GM19452 (cell line): ENCODE data around the gene BABAM2.

ENCODE experiments used
- ATAC-seq: cut with Tn5 transposase; IDR thresholded peaks from one replicate; pipeline ENCODE4 v1.9.1; 2021; ENCODE audit not compliant: unreplicated experiment

Gene BABAM2

DNA sequence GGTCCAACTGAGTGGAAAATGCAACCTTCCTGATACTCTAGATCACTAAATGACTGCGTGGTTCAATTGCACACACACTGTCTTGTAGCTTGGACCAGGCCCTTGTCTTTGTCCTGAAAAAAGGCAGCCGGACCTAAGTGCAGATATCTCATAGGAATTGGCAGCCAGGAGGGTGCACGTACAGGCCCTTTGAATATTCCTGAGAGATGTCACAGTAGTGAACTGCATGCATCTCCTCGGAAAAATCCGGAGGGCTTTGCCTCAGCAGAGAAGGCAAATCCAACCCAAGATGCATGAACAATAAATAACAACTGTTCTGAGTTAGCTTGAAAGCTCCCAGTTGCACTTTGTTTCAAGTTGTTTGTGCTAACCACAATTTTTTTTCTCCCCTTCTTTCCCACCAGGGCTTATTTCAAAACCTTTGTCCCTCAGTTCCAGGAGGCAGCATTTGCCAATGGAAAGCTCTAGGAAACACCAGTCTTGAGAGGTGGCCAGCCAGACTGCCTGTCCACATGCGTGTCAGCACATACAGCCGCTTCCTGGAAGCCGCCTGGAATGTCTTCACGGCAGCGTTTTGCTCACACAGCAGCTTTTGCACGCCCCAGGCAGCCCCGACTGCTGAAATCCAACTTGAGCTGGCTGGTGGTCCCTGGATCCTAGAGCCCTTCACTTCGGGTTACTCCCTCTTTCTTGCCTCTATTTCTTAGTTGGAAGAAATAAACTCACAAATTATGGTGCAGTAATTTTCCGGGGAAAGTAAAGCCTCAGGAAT is 447.7 kb downstream of the BABAM2 start:
- no peak for ATAC-seq

DNA sequence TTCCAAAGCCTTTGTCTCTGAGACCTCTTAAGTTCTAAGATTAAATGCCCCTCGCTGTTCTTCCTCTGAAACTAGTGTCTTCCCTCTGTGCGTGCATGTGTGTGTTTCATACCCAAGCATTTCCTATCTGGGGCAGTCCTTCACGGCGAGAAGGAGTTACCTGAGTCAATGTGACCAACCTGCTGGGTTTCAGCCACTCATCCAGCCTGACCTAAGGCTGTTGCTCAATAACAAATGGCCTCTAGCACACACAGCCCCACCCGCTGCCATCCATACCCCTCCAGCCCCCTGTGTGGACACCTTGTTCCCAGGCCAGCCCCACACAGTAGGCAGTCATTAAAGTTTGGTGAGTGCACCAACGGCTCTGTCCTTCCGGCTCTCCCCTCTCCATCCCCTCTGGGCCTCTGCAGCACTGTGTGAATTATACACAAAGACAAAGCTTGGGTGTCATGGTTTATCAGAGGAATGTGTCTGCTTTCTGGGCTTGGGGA is 448.3 kb downstream of the BABAM2 start:
- ATAC-seq = no peak

DNA sequence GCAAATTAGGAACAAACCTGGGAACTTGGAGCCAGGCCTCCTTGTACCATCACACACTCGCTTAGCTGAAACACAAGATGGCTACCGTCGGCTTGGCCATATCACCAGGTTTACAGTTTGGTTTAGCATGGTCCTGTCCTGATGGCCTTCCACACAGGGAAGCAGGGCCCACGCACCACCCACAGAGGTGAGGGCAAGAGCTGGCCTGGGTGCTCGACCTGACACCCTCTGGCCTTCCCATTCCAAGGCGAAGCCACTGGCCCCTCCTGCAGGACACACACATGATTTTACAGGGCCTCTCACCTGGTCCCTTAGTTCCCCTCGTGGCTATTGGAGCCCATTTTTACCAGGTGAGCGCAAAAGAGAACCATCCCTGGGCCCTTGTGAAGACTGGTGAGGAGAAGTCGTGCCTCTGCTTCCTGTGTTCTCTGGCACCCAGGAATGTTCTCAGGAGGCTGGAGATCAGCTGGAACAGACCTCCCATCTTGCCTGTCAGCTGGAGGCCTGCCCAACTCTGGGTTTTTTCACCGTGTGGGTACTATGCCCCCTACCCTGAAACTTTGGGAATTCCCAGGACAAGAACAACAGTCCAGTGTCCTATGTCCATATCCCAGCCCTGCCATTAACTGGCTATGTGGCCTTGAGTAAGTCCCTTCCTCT is 449.1 kb downstream of the BABAM2 start:
- no peak for ATAC-seq

DNA sequence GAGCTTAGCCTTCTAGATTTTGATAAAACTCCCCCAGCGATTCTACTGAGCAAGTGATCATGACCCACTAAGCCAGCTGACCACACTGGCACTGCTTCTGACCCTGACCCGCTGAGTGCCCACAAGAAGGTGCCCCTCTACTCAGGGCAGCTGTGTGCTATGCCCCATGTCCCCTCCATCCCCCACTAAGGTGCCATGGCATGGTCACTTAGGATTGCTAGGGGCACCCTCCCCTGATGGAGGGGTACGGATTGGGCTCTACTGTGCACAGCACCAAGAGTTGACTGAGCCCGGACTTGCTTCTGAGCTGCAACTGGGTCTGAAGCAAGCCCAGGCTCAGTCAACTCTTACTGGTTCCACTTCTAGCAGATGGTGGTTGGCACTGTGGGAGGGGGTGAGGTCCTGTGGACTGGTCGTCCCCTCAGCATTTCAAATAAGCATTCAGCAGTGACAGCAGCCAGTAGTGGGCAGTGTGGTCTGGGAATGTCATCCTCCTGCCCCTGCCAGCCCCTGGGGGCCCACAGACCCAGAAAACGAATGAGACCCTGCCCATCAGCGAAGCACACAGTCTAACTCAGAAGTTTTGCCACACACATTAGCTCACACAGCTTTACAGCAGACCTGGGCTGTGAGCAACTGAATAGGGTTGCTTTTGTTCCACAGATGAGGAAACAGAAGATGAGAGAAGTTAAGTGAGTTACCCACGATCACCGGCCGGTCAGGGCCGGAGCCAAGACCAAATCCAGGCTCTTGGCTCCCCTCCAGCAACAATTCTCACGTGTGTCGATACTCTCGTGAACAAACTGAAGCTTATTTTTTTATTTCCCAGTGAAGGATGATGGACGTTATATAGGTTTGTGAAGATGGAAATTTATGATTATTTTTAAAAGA is 450.0 kb downstream of the BABAM2 start:
- no peak for ATAC-seq

DNA sequence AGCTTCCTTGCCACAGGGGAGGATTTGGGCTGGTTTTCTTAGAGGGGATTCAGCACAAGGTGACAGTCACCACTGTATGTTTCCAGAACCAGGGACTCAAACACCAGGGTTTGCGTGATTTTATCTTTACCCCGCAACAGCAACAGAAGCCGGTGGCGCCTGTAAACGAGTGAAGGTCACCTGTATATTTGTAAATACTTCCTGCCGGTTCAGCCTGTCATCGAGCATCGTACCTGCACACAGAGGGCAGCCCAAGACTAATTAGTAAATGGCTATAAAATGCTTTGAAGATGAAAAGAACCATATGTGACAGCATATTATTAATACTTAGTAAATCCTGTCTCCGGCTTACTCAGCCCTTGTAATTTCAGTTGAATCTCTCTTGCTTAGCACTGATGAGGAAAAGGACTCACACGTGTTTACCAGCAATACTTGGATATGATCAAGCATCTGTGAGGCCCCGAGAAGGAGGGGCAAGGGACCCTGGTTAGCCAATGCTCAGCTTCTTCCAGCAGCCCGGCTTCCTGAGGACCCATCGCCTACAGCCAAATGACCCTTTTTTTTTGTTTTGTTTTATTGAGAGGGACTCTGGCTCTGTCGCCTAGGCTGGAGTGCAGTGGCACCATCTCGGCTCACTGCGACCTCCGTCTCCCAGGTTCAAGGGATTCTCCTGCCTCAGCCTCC is 450.8 kb downstream of the BABAM2 start:
- ATAC-seq = no peak

DNA sequence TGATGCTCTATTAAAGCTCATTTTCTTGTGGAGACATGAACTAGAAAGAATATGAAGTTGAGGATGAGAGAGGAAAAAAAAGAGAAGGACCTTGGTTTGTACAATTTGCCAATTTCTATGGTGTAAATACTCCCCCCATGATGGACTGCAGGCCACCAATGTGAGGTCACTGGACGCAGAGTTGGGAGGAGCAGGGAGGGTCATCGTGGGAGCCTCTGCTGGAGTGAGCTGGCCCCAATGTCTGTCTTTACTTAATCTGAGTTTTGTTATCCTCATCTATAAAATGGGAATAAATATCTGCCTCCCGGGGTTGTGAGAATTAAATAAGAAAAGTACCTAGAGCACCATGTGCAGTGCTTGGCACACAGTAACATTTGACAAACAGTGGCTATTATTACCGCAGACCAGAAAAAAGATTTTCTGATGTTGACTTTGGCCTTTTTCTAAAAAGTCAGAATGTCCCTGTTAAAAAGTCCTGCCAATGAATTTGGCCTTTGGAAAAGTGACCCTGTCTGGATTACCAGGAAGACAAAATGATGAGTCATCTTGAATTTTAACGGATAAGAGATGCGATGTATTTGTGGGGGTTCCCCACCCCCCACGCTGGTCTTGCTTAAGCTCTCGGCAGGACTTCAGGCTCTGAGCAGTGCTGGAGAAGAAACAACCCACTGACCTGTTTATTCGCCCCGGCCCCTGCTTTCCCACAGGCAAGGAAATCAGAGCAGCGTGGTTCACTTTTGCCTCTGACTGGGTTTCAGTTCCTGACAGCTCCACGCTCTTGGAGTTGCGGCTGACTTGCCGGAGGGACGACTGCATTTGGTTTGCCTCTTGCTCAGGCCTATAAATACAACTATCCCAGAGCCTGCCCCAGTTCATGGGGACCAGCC is 451.8 kb downstream of the BABAM2 start:
- no peak for ATAC-seq

DNA sequence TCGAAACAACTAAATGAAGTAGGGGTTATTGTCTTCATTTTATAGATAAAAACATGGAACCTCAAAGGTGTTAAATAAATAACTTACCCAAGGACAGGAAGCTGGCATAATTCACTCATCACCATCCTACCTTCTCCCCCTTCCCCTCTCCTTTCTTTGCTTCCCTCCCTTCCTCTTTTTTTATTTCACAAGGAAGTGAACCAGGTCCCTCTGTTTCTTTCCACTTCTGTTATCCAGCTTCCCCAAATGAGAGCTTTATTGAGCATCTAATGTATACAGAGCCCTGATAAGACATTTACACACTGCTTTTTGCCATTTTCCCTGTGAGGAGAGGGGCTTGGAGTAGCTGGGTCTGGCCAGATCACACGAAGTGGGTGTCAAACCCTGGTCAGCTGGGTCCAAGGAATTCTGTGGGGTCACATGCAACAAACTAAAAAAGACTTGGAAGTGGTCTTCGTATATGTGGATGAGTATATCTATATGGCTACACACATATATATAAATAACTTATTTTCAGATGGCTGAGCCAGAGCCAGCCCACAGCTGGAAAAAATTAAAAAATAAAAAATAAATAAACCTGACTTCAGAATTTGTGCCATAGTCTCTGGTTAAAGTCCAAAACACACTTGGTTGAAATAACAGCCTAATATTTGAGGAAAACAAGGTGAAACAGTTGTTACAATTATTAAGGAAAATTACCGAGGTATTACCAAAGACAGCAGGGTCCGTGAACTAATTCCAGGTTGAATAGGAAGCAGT is 452.8 kb downstream of the BABAM2 start:
- no peak for ATAC-seq

DNA sequence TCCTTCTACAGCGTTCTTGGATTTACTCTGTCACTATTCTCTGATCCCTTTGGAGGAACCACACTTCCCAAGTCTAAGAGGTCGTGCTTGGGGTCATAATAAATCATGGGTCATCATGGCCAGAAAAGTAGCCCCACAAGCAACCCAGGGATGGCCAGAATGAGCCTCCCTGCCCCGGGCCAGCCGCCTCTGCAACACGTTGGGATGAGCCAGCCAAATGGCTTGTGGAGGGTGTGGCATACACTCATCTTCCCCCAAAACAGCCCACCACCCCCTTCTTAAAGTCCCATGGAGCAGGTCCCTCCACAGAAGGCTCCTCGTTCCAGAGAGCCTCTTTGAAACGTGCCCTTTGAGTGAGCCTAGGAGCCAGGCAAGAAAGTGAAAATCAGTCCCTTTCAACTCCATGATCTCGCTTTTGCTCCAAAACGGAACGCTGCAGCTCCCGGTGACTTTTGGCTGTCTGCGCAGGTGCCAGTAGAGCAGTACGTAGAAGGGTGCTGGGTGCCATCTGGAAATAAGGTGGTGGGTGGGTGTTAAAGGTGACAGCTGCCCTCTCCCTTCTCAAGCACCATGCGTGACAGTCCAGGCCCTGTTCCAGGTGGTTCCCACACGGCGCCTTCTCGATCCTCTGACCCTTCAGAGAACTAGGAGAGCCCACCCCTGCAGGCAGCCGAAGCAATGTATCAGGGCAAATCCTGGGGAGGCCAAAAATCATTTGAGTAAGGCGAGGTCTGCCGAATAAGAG is 453.6 kb downstream of the BABAM2 start:
- no peak for ATAC-seq

DNA sequence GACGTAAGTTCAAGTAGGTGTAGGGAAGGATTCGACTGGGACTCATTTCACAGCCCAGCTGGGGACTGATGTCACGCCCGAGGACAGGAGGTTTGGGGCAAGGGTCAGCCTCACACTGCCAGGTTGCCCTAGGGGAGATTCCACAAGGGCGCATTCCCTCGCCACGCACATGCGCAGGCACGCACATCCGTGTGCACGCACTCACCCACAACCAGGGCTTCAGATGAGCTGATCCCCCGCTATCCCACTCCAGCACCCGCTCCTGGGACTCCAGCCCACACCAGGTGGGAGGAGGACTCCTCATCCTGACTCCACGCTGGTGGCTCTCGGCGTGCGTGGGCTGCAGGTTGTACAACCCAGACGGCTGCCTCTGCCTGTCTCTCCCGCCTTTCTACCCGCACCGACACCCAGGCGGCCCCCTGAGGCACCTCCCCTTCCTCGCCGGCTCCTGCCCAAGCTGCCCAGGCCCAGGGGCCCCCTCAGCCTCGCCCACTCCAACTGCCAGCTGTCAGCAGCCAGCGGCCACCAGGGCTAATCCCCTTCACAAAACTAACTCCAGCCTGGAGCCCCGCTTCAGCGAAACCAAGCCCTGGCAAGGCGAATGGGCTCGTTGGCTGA is 454.3 kb downstream of the BABAM2 start:
- ATAC-seq = no peak

DNA sequence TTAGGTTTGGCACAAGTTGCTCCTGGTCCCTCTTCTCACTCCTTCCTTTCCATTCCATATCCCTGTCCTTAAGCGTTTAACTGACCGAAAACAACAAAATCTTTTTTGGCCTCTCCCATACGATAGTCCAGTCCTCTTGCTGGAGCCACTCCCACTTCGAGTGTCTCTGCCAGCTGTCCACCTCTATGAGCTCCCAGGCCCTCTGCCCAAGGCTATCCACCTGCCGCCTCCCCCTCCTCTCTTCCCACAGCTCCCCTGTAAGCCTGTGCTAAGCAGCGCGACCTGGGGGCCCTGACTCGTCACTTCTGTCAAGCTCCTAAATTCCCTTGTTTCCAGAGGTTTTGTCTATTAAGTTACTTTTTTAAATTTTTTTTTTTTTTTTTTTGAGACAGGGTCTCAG is 455.1 kb downstream of the BABAM2 start:
- ATAC-seq = no peak

DNA sequence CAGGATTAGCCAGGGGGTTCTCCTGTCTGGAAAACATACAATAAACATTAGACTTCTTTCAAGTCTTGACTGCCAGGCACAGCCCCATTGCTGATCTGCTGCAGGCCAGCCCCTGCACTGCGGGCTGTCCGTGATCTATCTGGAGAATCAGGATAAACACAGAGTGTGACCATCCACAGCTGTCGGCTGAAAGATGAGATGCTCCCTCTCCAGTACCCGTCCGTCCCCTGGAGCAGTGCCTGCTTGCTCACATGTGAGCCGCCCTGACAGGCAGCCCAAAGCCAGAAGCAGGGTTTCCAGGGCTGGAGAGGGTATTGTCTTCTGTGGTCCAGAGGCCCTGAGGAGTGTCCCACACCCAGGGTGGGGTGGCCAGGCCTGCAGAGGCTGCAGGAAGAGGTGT is 456.1 kb downstream of the BABAM2 start:
- no peak for ATAC-seq

DNA sequence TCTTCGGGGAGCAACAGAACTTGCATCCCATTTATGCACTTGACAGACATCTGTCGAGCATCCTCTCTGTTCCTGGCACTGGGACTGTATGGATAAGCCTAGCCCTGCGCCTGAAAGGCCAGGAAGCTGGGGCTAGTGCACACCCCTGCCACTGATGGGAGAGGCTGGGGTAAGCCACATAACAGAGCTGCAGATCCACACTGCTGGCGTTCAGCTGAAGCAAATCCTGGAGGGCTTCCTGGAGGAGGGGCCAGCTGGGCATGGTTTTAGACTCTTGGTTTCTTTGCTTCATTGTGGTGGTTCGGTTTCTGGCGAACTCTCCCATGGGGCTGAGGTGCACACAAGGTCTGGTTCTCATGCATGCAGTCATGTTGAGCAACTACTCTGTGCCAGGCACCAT is 456.7 kb downstream of the BABAM2 start:
- no peak for ATAC-seq

DNA sequence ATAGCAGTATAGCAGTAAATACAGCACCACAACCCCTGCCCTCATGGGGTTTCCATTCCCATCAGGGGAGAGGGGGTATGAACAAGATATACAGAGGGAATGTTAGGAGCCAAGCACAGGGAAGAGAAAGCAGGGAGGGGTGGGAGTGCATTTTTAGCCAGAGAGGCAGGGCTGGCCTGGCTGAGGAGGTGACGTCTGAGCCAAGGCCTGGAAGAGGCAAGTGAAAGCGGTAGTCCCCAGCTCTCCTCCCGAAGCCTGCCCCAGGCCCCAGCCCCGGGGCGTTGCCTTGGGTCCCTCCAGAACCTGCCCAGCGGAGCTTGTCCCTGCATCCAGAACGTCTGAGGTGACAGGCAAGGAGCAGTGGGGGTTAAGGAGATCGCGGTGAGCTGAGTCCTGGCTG is 457.1 kb downstream of the BABAM2 start:
- ATAC-seq = no peak

DNA sequence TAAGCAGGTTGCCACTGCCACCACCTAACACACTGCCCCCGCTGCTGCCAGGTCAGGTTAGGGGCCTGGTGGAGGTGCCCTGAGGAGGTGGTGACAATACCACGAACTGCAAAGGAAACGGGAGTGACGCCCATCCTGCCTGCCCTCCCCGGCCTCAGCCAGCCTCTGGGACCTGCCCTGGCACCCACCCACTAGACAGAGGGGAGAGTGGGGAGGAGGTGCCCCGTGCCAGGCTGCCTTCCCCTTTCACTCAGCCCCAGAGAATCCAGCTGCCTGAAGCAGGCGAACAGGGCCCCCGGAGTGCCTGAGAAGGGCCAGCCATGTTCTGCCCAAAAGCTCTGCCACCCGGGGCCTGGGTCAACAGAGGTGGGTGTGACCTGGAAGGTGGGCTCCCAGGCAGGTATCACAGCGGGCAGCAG is 457.6 kb downstream of the BABAM2 start:
- ATAC-seq = no peak

DNA sequence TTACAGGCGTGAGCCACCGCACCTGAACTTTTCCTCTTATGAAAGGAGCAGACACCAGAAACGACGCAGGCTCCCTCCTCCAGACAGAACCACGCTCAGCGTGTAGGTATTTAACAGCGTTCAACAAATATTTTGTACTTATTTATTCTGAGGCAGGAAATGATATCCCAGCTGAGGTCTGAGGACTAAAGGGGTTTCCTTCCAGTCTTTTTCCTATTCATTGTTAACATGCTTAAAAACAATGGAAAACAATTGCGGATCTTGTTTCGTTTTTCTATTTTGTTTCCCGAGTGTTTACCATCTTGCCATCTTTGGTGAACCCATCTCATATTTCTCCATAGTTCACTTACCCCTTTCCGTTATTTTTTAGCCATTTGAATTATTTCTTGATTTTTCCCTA is 458.4 kb downstream of the BABAM2 start:
- no peak for ATAC-seq

DNA sequence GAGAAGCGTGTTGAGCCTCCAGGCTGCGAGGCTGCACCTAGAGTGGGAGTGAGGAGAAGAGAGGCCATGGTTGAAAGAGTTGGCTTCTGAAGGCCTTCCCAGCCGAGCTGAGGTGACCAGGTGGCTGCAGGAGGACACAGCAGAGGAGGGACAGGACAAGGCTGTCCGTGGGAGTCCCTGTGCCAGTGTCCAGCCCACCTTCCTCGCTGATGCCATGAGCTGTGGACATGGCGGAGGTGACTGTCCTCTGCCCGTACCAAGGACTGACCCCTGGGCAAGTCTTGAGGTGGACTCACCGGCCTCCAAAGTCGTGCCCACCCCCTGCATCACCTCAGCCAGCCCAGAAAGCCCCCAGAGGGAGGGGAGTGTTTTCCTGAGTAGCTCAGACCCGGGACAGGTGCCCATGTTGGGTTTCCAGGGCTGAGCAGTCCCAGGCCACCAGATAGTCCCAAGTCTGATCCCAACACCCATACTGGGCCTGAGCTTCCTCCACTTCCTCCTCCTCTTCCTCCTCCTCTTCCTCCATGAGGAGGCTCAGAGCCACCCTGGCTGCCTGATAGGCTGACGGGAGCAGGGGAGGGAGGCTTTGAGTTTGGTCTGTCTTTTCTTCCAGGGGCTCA is 459.1 kb downstream of the BABAM2 start:
- ATAC-seq = no peak

DNA sequence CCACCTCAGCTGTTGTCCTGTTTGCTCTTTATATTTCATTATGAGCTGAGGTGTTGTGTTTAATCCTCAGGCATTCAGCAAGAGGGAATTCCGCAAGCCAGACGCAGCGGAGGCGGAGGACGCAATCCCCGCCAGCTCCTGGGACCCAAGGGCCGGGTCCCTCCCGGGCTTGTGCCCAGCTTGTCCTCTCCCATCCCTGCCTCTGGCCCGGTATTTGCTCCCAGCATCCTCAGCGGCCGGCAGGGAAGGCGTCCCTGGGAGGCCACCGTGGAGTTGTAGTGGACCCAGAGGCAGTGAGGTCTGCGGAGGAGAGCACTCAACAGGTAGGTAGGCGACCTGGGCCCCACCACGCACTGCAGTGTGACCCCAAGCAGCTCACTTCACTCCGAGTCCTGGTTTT is 459.7 kb downstream of the BABAM2 start:
- ATAC-seq = no peak

DNA sequence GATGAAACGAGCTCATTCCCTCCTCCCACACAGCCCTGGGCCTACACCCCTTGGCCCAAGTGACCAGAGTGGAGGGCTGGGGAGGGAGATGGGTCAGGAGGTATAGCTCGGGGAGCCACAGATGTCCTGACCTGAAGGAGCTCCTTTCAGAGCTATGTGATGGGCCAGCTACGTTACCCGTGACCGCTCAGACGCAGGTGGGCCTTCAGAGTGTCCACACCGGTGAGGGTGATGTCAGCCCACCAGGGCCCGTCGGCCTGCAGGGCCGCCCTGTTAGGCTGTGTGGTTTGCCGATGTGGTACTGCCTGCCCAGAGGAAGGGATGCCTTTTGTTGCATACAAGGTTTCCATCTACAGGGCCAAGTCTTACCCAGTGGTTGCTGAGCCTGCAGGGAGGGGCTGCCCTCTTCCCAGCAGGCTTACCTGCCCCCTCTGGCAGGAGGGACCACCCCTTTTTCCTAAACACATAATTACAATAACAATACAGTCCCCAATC is 460.3 kb downstream of the BABAM2 start:
- ATAC-seq = no peak
